Upper lobe of left lung (tissue), 4 donors: ENCODE measurements around the gene ULBP2.
"Not testable (repeated sequence)": the region's sequence is repeated elsewhere in the genome, so short reads cannot be mapped to it uniquely, and the experiment has no call there.

ENCODE experiments used
- POLR2A ChIP-seq, 4 donors: fragments of 450-650 bp; IDR thresholded peaks; one replicate each; pipeline ENCODE4 v1.5.1; 2016 to 2017; ENCODE audit warnings: antibody characterized with exemption in 4 of 4, mild to moderate bottlenecking in 2 of 4
- TF ChIP-seq, protein P1 (sequence below), 6 experiments: fragments of 450-650 bp in 4 of 6; fragments of 200-600 bp in 2 of 6; sonication (generic) in 2 of 6; IDR thresholded peaks; one replicate each; pipeline ENCODE4 v1.5.1; 2016 to 2019; ENCODE audit warnings: antibody characterized with exemption in 6 of 6

DNA sequence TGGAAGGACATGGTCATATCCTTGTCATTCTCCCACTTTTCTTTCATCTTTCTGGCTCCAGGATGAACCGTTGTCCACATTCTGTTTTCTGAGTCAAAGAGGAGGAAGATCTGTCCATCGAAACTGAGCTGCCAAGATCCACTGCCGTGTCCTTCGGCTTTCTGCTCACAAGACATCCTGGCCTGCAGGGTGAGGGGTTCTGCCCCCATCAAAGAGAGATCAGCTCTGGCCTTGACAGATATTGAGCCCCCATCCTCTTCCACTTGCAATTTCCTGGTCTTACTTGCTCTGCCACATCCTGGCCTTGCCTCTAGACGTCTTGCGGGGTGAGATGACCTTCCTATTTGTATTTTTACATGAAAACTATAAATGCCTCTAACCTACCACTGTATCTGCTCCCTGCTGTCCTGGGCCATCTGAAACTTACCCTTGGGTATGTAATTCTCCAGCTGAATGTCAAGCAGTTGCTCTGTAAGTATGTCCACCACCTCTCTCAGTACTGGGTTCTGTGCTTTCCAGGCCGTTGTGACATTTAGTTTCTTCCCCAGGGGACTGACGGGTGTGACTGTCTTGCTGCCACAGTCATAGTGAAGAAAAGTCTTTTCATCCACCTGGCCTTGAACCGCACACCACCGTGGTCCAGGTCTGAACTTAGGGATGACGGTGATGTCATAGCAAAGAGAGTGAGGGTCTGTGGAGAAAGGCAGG is 22.5 kb upstream of the ULBP2 start:
- TF ChIP-seq, protein P1, sequence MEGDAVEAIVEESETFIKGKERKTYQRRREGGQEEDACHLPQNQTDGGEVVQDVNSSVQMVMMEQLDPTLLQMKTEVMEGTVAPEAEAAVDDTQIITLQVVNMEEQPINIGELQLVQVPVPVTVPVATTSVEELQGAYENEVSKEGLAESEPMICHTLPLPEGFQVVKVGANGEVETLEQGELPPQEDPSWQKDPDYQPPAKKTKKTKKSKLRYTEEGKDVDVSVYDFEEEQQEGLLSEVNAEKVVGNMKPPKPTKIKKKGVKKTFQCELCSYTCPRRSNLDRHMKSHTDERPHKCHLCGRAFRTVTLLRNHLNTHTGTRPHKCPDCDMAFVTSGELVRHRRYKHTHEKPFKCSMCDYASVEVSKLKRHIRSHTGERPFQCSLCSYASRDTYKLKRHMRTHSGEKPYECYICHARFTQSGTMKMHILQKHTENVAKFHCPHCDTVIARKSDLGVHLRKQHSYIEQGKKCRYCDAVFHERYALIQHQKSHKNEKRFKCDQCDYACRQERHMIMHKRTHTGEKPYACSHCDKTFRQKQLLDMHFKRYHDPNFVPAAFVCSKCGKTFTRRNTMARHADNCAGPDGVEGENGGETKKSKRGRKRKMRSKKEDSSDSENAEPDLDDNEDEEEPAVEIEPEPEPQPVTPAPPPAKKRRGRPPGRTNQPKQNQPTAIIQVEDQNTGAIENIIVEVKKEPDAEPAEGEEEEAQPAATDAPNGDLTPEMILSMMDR (IDR thresholded peaks at IDR 0.05), result not testable (repeated sequence)
- not testable (repeated sequence) for TF ChIP-seq POLR2A (IDR thresholded peaks at IDR 0.05)
